UCSD-AML1 (cell line): ENCODE results near the gene TSPAN18.
A peak's percentile ranks its signal among the peaks of the same experiment; 100 is the strongest.

ENCODE experiments used
- DNase-seq: peaks from one replicate; lab custom pipeline; 2025; ENCODE audit not compliant: unreplicated experiment; lab: John Stamatoyannopoulos, UW

Gene TSPAN18, protein sequence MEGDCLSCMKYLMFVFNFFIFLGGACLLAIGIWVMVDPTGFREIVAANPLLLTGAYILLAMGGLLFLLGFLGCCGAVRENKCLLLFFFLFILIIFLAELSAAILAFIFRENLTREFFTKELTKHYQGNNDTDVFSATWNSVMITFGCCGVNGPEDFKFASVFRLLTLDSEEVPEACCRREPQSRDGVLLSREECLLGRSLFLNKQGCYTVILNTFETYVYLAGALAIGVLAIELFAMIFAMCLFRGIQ

DNA sequence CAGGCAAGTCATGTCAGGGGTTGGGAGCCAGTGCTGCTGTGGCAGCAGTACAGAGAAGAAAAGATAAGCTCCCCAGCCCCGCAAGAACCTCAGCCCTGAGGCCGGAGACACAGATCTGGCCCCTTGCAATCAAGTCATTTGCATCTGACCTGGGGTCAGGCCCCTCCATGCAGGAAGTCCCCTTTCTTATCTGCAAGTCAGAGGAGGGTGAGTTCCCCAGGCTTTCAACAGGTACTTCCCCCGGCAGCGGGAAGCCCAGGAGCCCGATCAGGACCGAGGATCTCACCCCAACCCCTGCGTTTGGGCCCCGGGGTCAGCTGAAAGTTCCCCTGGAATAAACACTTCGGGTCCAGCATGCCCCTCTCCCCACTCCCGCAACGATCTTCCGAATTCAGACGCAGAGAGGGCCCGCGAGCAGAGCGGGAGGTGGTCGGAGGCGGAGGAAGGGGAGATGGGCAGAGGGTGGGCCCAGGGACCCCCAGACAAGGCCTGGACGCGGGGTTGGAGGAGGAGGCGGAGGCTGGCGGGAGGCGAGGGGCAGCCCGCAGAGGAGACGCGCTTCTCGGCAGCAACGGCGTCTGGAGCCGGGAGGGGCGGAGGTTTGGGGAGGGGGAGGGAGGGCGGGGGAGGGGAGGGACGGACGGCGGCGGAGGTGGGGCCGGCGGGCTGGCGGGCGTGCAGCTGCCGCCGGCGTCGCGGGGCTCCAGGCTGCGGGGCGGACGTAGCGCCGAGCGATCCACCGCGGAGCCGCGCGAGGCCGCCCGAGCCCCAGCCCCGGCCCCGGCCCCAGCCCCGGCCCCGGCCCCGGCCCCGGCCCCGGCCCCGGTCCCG, at the start of gene TSPAN18:
TSPAN18 (plus strand) TSS at position 680 of the 831 bp plus-strand sequence. CDS start 179,455 bp downstream, outside the sequence.
- peak; percentile 61 for DNase-seq

DNA sequence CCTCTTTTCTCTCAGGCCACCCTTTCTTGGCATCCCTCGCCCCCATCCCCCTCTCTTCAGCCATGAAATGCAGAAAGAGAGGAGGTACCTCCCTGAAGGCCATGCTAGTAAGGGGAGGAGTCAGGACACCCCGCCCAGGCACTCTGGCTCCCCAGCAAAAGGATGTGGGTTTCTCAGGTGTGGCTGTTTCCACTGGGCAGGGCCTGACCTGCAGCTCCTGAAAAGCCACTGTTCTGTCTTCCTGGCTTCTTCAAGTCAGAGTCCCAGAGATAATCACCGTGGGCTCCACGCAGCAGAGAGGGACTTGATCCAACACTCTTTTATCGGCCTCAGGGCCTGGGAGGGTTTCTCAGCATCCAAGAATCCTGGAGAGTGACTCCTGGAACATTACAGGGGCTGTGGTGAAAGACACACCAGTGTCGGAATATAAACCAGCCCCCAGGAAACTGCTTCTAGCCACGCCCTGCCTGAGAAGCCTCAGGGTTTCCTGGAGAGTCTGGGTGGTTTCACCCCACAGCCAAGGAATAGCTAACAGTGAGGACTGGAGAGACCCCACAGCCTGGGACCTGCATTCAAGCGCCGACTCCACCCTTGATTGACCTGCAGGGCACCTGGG, 45.7 kb upstream of the TSPAN18 start:
- peak; percentile 78 for DNase-seq

DNA sequence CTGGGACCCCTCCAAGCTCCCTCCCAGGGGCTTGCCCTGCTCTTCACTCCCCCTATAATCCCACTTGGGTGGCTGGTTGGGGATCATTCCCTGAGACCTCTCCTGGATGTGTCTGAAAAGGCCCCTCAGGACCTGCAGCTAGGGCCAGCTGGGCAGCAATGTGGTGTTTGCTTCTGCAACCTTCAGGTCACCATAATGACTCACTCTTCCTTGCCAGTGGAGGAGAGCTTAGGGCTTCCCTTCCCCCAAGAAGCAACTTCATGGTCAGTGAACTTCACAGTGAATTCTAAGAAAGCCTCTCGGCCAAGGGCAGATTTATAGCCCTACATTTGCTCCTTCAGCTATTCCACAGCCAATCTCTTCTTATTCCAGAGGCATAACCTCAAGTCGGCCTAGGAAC, 45.1 kb upstream of the TSPAN18 start:
- peak; percentile 64 for DNase-seq

DNA sequence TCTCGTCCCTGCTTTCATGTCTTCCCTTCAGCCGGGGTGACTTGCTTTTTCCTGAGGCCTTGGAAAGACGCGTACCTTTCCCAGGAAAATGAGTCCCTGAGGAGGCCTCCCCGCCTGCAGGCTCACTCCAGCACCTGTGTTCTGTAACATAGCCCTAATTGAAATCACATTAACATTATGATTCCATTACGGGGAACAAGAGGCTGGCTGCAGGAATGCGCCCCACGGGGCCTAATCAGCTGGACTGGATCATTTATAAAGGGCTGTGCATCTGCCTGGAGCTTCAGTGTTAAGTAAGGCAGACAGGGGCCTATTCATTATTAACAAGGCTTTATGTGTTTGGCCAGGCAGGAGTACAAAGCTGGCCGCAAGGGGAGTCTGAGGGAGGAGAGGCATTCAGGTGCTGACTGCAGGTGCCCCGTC, 41.9 kb upstream of the TSPAN18 start:
- DNase-seq, result no peak

DNA sequence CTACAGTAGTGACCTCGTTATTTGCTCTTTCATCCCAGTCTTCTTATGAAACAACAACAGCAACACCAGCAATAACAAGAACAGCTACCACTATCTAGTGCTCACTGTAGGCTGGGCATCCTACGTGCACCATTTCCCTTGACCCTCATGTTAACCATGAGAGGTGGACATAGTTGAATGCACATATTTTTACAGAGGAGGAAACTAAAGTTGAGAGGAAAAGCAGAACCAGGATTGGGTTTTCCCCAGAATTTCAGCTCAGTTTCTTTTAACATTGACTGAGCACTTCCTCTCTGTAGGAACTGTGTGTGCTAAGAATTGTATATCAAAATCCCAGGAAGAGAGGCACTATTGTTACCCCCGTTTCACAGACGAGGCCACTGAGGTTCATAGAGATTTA, 39.4 kb upstream of the TSPAN18 start:
- DNase-seq, result no peak

DNA sequence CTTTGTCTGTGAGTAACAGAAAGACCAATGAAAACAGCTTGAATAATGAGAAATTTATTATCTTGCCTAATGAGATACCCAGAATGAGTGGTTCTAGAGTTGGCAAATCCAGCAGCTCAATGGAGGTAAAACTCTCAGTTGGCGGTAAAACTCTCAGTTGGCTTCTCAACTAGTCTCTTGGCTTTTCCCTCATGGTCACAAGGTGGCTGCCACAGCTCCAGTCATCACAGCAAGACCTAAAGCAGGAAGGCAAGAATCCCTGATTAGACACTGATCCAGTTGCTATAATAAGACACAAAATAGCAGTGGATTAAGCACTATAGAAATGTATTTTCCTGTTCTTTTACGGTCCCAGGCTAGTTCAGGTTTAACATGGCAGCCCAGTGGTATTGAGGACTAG, 37.5 kb upstream of the TSPAN18 start:
- no peak for DNase-seq

DNA sequence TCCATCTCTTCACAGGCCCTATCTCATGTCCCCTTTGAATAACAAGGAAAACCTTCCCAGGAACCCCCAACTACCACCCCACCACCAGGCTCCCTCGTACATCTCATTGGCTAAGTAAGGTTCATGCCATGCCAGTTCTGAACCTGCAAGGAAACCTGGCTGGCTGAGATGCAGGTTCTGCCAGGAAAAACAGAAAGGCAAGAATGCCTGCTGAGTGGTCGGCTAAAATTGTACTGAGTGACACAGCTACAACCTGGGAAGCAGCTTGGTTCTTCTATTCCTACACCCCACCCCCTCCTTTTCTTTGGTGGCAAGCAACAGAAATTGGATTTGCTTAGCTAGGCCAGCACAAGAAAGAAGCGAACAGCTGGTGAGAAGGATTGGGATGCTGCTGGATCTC, 36.1 kb upstream of the TSPAN18 start:
- no peak for DNase-seq

DNA sequence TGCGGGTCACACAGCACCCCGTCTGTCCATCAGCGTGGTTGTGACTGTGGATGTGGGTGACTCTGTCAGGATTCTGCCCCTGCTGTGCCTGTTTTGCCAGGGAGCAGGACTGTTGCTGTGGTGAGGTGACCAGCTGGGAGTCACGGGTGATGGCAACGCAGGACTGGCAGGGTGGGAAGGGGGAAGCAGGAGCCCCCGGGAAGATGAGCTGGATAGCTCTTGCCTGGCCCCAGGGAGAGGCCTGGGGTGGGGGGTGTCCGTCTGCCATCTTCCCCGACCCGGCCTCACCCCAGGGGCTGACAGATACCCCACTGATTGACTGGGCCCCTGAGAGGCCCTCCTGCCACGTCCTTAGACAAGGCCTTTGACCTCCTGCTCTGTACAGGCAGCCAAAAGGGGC, 34.3 kb upstream of the TSPAN18 start:
- no peak for DNase-seq

DNA sequence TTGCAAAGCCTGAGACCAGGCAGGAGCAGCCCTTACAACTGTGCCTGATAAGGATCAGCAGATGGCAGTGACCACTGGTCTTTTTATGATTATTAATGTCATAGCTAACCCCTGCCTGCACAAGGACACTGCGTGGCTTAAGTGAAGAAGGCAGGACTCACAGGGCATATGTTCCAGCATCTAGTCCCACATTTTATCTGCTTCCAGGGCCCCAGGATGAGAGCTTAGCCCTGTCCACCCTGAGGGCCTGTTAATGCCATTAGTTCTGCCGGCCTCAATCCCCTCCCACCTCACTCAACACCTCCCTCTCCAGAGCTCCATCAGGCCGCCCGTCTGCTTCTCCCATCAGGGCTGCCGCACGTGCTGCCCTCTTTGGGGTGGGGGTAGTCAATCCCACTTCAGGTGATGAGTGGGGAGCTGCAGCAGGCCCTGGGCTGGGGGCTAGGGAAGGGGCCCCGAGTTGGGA, 33.1 kb upstream of the TSPAN18 start:
- DNase-seq, result no peak

DNA sequence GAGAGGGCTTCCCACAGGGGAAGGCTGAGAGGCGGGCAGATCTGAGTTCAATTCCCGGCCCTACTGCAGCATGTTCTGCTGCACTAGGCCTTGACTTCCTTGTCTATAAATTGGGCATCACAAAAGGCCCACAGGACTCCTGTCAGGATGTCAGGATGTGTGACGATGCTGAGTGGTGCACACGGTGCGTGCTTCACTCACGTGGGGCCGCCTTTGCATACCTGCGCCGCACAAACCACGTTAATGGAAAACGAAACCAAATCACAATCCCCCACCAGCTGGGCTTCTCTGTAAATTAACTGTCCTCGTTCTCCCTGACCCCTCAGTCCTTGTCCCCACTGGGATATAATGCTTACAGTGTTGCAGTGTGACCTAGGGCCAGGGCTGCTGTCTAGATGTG, 32.3 kb upstream of the TSPAN18 start:
- no peak for DNase-seq

DNA sequence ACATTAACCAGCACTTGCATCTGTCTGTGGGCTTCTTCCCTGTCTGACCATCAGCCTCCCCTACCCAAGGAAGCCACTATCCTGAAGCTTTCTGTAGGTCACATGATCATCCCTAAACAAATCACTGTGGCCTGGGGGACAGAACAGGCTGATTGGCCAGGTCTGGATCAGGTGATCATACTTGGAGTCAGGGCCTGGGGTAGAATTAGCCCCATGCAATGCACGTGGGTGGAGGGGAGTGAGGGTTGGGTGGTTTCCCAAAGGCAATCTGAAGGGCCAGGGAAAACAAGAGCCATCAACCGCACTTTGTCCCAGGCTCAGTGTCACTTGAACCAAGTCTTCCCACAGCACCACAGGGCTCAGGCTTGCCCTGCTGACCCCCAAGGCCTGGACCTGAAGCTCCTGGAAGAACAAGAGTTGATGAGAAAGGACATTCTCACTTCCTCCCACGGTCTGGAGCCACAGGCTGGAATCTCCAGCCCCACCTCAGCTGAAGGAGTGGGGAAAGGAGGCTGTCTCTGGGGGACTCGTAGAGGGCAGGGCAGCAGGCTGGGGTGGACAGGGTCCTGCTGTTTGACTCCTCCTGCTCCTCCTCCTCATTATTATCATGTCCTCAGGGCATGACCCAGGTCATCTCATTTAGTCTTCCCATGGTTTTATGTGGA, 31.5 kb upstream of the TSPAN18 start:
- no peak for DNase-seq

DNA sequence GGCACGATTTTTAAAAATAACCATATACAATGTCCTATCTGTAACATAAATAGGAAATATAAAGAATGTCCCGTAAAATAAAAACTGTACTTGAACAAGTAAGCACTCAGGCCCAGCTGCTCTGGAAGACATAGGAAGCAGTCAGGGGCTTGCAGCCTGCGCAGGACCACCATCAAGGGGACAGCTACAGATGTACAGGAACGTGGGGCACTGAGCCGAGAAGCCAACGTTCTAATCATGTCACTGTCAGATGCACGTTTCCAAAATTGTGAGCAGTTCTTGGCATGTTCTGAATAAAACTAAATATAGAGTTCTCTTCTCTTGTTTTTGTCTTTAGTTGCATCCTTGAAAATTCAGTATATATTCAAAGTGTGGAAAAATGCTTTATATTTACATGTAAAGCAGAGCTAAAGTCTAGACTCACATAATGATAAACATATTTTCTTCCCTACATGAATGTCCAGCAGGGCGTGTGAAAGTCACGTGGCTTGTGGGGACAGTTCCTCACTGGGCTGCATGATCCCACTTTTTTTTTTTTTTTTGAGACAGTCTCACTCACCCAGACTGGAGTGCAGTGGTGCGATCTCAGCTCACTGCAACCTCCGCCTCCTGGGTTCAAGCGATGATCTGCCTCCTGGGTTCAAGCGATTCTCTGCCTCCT, 28.4 kb upstream of the TSPAN18 start:
- DNase-seq, result peak; percentile 30

DNA sequence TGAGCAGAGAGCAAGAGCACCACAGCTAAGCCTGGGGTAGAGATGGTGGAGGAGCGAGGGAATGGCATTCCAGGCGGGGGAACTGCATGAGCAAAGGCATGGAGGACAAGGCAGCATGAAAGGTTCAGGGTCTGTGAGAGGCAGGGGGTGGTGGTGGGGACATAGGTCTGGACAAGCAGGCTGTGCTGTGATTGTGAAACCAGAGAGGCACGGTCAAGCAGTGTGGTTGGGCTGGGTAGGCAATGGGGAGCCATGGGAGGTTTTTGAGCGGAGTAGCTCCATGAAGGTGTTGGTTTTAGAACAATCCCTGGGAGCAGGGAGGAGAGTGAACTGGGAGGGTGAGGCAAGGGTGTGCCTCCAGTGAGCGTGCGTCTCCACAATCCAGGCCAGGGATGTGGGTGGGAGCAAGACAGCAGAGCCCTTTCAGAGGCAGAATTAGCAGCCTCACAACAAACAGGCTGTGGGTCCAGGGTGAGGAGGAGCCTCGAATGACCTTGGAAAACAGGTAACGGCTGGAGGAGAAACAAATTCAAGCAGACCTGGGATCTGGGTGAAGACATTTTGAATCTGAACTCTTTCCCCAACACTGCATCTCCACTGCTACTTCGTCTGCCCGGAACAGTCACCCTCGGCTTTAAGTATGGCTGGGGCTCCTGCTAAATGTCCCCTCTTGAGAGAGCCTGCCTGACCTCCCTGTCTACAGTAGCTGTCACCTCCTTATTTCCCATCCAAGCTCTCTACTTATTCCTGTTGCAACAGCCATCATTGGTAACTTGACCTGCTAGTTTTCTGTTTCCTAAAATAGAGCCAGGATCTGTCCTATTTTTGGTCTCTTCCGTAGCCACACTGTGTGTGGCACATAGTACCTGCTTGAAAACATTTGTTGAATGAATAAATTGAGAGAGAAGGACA, 27.0 kb upstream of the TSPAN18 start:
- DNase-seq, result no peak

DNA sequence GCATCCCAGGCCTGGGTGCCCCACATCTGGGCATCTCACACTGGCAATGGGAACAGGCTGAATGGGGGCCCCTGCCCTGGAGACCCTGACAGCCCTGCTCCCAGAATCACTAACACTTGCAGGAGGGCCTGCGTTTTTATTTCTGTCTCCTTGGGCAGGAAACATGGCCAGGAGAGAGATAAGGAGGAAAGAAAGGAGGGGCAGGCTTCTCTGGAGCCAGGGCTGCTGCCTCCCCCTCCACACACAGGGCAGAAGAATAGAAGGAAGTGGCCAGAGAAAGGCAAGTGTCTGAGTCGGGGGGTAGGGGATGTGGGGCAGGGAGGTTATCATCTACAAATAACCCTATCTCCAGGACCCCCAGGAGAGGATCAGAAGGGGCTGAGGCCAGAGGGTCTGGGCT, 25.5 kb upstream of the TSPAN18 start:
- DNase-seq, result peak; percentile 57

DNA sequence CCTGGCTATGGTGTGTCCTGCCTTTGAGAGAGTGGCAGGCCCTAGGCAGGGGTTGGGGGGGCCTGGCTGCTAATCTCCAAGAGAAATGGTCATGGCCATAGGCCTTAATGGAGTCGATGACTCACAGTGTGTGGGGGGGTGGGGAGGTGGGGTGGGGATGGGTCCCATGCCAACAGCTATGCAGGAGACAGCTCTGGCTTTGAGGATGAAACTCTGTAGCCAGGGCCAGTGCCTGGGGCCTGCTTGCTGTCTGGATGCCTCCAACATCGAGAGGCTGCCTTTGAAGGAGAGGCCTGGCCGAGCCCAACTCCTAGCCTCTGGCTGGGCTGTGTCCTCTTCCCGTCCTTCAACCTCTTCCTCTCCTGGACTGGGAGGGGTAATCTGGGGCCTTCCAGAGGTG, 23.9 kb upstream of the TSPAN18 start:
- no peak for DNase-seq

DNA sequence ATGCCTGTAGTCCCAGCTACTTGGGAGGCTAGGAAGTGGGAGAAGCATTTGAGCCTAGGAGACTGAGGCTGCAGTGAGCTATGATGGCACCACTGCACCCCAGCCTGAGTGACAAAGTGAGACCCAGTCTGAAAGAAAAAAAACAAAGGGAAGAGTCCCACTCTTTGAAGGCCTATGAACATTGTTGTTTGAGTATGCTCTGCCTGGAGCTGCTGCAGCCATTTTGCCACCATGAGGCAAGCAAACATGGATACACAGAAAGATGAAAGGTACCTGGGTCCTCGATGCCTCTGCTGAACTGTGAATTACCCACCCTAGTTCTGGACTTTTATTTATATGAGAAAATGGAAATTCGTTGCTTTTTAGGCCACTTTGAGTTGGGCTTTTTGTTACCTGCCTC, 19.7 kb upstream of the TSPAN18 start:
- DNase-seq, result no peak

DNA sequence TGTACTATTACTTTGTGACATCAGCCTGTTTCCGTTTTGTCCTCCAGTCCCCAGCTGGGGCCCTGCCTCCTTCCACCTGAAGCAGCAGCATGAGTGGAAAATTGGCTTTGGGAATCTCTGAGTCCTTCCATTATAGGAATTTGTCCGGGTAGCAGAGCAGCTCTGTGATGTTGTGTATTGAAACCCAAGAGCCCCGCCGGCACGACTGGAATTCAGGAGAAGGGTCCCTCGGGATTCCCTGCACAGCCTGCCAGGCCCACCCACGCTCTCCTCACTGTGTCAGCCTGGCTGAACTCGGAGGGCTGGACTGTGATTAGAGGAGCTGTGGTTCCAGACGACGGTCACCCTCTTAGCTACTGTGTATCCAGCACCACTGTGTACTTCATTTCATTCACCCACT, 18.8 kb upstream of the TSPAN18 start:
- no peak for DNase-seq

DNA sequence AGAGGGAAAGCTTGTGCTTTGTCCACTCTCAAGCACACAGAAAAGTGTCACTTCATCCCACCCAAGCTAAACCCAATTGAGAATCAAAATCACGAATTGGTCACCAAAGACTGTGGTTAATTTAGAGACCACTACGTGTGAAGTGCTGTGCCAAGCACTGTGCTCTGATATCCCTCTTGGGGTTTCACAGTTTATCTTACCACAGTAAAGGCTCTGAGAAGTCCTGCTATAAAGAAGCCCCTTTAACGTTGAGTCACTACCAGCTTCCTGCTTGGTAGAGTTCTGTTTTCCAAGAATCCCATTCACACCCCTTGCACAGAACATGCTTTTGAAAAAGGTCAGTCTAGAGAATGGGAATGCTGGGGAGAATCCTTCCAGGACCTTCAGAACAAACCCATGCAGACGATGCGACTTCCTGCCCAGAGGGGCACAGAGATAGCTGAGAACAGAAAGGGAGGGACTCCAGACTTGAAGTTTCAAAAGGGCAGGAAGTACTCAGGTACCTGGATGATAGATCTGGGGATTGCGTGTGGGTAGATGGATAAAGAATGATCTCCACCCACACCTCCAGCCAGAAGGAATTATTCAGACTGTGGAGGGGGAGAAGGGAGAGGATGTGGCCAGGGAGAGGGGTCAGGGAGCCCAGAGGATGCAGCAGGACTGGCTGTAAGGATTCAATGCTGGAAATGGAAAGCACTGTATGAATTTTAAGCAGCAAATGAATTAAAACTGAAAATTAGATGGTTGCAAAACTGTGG, 18.1 kb upstream of the TSPAN18 start:
- DNase-seq, result no peak

DNA sequence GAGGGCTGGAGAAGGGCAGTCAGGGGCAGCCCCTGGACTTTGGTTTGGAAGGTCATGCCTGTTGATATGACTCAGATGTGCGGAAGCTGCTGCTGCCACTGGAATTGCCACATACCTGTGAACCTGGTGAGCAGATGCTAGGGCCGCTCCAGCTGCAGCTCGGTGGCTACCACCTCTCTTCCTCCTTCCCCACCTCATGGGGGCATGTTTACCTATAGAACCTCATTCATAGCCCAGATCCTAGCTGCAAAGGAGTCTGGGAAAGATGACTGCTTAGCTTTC, 17.5 kb upstream of the TSPAN18 start:
- no peak for DNase-seq
